ENCODE measurements around the gene ACTL7A. TPM values are rescaled to one million over a fixed set of nuclear protein-coding genes. Genes with fewer than 3 reads are reported as not detected.
"Not testable (repeated sequence)": the region's sequence is repeated elsewhere in the genome, so short reads cannot be mapped to it uniquely, and the experiment has no call there.

ACTL7A gene
- total RNA-seq, 1 donor from 2014 or later: not detected

DNA sequence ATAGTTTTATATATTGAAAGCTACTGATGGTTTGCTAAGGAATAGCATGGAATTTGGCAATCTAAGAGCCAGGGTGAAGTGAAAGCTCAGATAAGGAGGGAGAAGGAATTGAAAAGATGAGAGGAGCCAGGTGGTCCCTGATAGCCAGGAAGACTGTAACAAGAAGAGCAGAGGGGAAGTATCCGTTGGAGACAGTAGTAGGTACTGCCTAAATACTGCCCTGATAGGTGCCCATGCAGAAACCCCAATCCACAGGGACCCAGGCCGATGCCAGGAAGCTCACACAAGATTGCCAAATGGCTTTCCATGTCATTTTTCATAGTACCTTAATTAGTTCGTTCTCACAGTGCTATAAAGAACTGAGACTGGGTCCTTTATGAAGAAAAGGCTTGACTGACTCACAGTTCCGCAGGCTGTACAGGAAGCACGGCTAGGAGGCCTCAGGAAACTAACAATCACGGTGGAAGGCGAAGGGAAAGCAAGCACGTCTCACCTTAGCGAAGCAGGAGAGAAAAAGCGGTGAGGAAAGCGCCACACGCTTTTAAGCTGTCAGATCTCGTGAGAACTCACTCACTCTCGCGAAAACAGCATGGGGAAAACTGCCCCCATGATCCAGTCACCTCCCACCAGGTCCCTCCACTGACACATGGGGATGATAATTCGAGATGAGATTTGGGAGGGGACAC, 19.3 kb upstream of the ACTL7A start:
- DNase-seq (ENCODE audit: low spot score): no peak
- no peaks in the 10 kb centered on the region for H3K36me3 Mint-ChIP-seq (ENCODE audit: low read depth)
- no peaks in the 10 kb centered on the region for H3K4me1 Mint-ChIP-seq (ENCODE audit: low read depth)
- H3K4me3 Mint-ChIP-seq (ENCODE audit: unreplicated experiment): no peak overlapping the region
- H3K9me3 Mint-ChIP-seq (ENCODE audit: low read depth): no peaks in the 10 kb centered on the region
- H3K27ac Mint-ChIP-seq (ENCODE audit: unreplicated experiment): no peak overlapping the region
- H3K27me3 Mint-ChIP-seq (ENCODE audit: low read depth): peaks cover 4% of the 10 kb centered on the region
- TF ChIP-seq, protein P1, sequence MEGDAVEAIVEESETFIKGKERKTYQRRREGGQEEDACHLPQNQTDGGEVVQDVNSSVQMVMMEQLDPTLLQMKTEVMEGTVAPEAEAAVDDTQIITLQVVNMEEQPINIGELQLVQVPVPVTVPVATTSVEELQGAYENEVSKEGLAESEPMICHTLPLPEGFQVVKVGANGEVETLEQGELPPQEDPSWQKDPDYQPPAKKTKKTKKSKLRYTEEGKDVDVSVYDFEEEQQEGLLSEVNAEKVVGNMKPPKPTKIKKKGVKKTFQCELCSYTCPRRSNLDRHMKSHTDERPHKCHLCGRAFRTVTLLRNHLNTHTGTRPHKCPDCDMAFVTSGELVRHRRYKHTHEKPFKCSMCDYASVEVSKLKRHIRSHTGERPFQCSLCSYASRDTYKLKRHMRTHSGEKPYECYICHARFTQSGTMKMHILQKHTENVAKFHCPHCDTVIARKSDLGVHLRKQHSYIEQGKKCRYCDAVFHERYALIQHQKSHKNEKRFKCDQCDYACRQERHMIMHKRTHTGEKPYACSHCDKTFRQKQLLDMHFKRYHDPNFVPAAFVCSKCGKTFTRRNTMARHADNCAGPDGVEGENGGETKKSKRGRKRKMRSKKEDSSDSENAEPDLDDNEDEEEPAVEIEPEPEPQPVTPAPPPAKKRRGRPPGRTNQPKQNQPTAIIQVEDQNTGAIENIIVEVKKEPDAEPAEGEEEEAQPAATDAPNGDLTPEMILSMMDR (IDR thresholded peaks at IDR 0.05): no peak

DNA sequence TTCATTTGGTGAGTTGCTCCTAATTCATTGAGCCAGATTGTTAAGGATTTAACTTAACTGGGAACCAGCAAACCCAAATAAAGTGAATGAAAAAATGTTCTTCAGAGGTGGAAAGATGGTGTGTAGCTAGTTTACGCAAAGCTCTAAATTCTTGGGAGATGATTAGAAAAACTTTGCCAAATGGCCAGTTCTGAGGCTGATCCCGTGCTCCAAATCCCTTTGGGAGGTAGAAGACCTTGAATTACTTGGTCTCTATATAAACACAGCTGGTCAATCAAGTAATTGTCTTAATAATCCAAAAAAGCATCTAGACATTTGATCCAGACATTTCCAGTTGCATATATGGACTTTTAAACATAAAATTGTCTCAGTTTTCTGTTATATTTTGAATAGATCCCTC, 17.7 kb upstream of the ACTL7A start:
- no peaks in the 10 kb centered on the region for H3K36me3 Mint-ChIP-seq (ENCODE audit: low read depth)
- H3K4me1 Mint-ChIP-seq (ENCODE audit: low read depth): no peaks in the 10 kb centered on the region
- TF ChIP-seq, protein P1 (IDR thresholded peaks at IDR 0.05): no peak
- no peaks in the 10 kb centered on the region for H3K9me3 Mint-ChIP-seq (ENCODE audit: low read depth)
- peaks cover 4% of the 10 kb centered on the region for H3K27me3 Mint-ChIP-seq (ENCODE audit: low read depth)
- no peak for DNase-seq (ENCODE audit: low spot score)
- H3K4me3 Mint-ChIP-seq (ENCODE audit: unreplicated experiment): no peak overlapping the region
- H3K27ac Mint-ChIP-seq (ENCODE audit: unreplicated experiment): no peak overlapping the region

DNA sequence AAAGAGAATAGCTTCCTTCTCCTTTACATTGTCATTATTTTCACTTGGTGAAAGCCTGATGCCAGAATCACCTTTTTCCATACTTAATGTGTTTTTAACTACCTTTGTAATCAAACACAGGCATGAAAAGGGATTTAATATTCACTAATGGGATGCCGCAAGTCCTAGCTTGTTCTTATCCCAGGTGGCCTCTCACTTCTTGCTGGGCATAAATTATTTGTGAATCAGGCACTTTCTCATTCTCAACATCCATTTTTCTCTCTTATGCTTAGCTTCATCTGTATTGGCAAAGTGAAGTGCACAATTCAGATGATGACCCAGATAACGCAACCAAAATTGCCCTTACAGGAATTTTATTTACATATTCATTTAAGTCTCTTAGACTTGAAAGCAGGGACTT, 17.2 kb upstream of the ACTL7A start:
- no peaks in the 10 kb centered on the region for H3K36me3 Mint-ChIP-seq (ENCODE audit: low read depth)
- no peaks in the 10 kb centered on the region for H3K4me1 Mint-ChIP-seq (ENCODE audit: low read depth)
- TF ChIP-seq, protein P1 (IDR thresholded peaks at IDR 0.05): no peak
- no peaks in the 10 kb centered on the region for H3K9me3 Mint-ChIP-seq (ENCODE audit: low read depth)
- H3K4me3 Mint-ChIP-seq (ENCODE audit: unreplicated experiment): no peak overlapping the region
- no peak for DNase-seq (ENCODE audit: low spot score)
- H3K27me3 Mint-ChIP-seq (ENCODE audit: low read depth): peaks cover 4% of the 10 kb centered on the region
- no peak overlapping the region for H3K27ac Mint-ChIP-seq (ENCODE audit: unreplicated experiment)

DNA sequence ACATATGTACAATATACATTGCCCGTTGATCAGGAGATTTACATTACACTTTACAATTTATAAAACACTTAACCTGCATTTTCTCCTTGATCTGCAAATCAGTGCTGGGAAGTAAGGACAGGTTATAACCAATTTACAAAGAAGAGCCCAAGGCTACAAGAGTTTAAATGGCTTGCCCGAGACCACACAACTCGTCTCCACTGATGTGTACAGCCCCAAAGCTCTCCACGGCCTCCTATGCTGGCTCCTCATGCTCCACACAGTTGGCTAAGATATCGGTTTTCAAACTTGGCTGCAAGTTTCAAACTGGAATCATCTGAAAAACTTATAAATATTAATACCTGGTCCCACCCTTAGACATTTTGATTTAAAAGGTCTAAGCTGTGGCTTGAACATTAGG, 16.6 kb upstream of the ACTL7A start:
- peaks cover 4% of the 10 kb centered on the region for H3K27me3 Mint-ChIP-seq (ENCODE audit: low read depth)
- TF ChIP-seq, protein P1 (IDR thresholded peaks at IDR 0.05): no peak
- no peak overlapping the region for H3K4me3 Mint-ChIP-seq (ENCODE audit: unreplicated experiment)
- H3K9me3 Mint-ChIP-seq (ENCODE audit: low read depth): no peaks in the 10 kb centered on the region
- no peak for DNase-seq (ENCODE audit: low spot score)
- no peaks in the 10 kb centered on the region for H3K4me1 Mint-ChIP-seq (ENCODE audit: low read depth)
- no peak overlapping the region for H3K27ac Mint-ChIP-seq (ENCODE audit: unreplicated experiment)
- H3K36me3 Mint-ChIP-seq (ENCODE audit: low read depth): no peaks in the 10 kb centered on the region

DNA sequence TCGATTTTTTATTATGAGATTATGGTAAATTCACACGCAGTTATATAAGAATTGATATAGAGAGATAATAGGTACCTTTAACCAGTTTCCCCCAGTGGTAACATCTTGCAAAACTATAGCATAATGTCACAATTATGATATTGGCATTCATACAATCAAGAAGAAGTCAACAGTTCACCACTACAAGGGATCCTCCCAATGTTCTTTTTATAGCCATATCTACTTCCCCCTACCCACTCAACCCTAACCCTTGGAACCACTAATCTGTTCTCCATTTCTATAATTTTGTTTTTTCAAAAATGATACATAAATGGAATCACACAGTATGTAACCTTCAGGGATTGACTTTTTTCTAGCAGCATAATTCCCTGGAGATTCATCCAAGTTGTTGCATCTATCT, 16.1 kb upstream of the ACTL7A start:
- no peak overlapping the region for H3K4me3 Mint-ChIP-seq (ENCODE audit: unreplicated experiment)
- no peak for DNase-seq (ENCODE audit: low spot score)
- no peak overlapping the region for H3K27ac Mint-ChIP-seq (ENCODE audit: unreplicated experiment)
- no peaks in the 10 kb centered on the region for H3K9me3 Mint-ChIP-seq (ENCODE audit: low read depth)
- TF ChIP-seq, protein P1 (IDR thresholded peaks at IDR 0.05): no peak
- H3K27me3 Mint-ChIP-seq (ENCODE audit: low read depth): peaks cover 4% of the 10 kb centered on the region
- no peaks in the 10 kb centered on the region for H3K4me1 Mint-ChIP-seq (ENCODE audit: low read depth)
- H3K36me3 Mint-ChIP-seq (ENCODE audit: low read depth): no peaks in the 10 kb centered on the region

DNA sequence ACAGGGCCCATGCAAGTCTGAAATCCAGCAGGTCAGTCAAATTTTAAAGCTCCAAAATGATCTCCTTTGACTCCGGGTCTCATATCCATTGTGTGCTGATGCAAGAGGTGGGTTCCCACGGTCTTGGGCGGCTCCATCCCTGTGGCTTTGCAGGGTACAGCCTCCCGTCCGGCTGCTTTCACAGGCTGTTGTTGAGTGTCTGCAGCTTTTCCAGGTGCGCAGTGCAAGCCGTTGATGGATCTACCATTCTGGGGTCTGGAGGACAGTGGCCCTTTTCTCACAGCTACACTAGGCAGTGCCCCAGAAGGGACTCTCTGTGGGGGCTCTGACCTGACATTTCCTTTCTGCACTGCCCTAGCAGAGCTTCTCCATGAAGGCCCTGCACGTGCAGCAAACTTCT, 13.8 kb upstream of the ACTL7A start:
- H3K9me3 Mint-ChIP-seq (ENCODE audit: low read depth); H3K4me3 Mint-ChIP-seq (ENCODE audit: unreplicated experiment); H3K4me1 Mint-ChIP-seq (ENCODE audit: low read depth); H3K27me3 Mint-ChIP-seq (ENCODE audit: low read depth); H3K27ac Mint-ChIP-seq (ENCODE audit: unreplicated experiment); H3K36me3 Mint-ChIP-seq (ENCODE audit: low read depth); DNase-seq (ENCODE audit: low spot score): not testable (repeated sequence)
